ENCODE results near the gene ADAM12. TPM values are rescaled to one million over a fixed set of nuclear protein-coding genes. Genes with fewer than 3 reads are reported as not detected.

ADAM12 gene
- polyA plus RNA-seq, 10 donors, result 13.8 to 31.7 (median 20.1) TPM

DNA sequence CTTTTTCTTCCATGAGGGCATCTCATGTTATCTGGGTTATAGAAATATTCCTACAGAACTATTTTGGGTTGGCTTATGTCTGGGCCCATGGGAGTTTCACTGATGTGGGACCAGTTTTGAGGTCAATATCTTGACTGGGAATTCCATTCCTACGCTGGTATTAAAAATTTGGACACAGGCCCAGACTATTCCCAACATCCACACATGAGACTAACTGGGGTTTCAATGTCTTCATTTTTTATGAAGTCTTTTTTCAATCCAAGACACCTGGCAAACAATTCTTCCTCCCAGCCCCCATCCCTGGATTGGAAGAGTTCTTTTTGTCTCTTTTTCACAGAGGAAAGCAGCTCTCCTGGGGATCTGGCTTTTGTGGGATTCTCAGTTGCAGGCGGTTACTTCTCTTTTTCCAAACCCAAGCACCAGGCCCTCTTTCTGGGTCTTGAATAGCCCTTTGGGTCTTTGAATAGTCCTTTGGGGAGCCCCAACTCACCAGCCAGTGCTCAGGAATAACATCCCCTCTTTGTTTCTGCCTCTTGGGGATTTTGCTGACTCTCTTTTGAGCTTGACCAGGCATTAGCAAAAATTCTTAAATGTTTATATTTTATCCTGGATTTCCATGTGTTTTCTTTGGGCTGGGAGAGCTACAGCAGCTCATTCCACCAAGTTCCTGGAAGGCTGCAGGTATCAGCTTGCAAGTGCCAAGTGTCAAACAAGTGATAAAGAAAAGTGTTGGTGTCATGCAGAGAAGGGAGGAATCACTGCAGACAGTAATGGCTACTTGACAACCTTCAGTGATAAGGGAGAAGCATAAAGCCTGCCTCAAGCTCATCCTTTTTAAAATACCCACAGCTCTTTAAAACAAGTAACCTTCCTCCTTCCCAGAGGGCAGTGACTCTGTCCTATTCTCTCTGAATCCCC, 234.3 kb downstream of the ADAM12 start:
- DNase-seq, result peak in 1 of 3 donors; percentile 49

DNA sequence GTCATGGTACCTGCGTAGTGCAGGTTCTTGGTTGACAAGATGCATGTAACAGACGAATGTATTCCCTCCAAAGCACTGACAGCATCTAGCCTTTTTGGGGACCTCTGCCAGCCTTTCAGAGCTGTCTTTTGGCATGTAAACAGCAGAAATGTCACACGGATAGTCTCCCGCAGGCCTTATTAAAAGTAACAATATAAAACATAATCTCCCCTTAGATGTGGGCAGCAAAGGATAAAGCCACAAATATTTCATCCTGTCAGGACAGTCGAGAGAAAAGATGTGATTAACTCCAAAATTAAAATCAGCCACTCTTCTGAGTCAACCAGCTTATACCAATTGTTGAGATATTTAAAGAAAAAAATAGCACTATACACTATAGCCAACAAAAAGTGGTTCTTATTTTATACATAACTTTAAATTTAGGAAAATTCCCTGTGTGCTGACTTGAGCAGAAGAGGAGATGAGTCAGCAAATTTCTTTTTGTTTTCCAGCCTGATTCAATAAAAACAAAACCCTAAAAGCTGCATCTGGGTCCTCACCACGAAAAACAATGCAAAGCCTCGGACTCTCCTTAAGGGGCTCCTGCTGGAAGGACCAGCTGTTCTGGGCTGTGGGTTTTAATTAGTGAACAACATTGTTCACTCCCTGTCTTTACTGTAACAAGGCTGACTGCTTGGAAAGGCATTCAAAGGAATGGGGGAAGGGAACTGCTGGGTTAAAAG, 240.2 kb downstream of the ADAM12 start:
- peak in 1 of 3 donors; percentile 77 for DNase-seq

DNA sequence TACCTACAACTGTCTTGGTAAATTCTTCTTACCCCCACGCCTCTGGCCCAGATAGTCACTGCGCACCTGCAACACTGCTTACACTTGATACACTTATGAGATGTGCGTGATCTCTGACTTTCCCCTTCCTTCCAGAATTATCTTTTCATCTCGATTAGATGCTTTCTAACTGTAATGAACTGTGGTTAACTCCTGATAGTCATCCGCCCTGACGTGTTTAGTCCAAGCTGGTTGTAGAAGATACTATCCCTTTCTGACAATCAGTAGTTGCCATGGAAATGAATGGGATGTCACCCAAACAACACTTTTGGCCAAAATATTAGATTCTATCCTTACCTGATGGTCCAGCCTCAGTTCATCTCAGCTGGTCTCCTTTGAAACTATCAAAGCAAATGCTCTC, 241.5 kb downstream of the ADAM12 start:
- DNase-seq, result no peak

DNA sequence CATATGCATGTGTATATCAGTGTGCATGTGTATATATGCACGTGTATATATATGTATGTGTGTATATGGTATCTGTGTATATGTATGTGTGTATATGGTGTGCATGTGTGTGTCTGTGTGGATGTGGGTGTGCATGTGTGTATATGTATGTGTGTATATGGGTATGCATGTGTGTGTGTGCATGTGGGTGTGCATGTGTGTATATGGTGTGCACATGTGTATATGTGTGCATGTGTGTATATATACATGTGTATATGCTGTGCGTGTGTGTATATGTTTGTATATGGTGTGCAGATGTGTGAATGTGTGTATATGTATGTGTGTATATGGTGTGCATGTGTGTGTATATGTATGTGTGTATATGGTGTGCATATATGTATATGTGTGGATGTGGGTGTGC, 245.2 kb downstream of the ADAM12 start:
- no peak for DNase-seq

DNA sequence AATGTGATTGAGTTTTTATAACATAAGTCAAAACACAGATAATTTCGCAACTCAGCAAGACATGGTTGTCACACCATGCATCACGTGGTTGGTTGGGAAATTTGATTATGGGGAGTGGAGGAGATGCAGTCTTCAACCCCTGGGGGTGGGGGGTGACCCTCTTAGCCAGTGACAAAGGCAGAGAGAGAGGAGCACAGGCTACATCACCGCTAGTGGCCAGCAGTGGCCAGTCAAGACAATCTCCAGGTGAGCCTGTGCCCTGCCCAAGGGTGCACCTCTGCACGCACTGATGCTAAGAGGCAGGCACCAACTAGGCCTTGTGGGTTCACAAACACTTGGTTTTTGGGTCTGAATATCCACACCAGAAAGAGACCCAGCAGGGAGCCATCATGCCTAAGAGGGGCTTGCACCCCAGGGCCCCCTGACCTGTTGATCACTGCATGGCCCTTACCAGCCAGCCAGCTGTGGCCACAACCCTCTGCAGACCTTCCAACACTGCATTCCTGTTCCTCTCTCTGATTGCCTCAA, 247.5 kb downstream of the ADAM12 start:
- no peak for DNase-seq

DNA sequence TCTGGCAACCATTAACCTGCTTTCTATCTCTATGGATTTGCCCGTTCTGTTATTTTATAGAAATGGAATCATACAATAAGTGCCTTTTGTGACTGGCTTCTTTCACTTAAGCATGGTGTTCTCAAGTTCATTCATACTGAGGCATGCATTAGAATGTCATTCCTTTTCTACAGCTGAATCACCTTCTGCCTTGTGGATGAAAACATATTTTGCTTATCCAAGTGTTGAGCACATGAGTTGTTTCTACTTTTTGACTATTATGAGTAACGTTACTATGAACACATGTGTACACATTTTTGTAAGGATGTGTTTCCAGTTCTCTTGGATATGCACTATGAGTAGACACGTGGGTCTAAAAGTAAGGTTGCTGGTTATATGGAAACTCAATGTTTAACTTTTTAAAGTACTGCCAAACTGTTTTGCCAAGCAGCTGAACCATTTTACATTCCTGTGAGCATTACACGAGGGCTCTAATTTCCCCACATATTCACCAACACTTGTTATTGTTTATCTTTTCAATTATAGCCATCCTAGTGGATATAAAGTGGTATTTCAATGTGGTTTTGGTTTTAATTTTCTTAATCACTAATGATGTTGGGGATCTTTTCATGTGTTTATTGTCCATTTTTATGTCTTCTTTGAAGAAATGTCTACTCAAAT, 250.6 kb downstream of the ADAM12 start:
- DNase-seq, result no peak

DNA sequence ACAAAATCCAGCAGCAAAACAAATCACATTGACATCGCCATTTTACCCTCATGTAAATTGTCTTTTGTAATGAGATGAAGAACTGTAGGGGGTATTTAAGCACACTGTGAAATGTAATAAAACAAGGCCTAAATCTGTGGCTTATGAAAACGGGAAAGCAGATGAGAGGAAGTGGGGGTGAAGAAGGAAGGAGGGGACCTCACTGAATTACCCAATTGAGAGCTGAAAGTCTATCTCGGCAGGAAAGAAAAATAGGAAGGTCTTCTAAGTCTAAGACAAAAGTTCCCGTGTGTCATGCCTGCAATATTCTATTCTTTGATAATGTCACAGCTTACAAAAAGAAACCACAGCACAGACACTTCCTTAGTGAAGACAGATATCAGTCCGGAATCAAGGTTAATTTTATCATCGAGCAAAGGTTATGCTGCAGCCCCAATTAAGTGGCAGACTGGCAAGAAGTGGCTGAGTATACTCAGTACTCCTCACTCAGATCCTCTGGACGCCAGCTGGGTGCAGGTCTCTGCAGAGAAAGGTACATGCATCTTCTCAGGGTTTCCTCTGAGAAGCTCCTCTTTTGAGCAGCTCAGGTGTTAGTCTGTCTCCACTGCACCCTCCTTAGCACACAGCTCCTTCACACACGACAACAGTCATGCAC, 252.2 kb downstream of the ADAM12 start:
- no peak for DNase-seq

DNA sequence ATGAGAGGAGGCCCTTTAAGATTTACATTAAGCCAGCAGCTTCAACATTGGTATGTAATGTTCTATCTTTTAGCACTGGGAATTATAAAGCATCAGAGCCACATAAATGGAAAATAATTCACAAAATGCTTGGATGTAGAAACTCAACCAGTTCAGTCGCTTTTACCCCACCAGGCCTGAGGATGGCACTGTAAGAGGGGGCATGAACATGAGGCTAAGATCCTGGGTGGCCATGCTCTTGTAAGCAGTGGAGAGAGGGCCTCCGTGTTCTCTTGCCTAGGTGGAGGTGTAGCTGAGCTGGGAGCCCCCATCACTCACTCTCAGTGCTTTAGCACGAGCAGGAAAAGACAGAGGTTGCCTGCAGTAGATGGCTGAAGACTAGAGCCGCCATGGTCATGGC, 253.1 kb downstream of the ADAM12 start:
- DNase-seq, result no peak

DNA sequence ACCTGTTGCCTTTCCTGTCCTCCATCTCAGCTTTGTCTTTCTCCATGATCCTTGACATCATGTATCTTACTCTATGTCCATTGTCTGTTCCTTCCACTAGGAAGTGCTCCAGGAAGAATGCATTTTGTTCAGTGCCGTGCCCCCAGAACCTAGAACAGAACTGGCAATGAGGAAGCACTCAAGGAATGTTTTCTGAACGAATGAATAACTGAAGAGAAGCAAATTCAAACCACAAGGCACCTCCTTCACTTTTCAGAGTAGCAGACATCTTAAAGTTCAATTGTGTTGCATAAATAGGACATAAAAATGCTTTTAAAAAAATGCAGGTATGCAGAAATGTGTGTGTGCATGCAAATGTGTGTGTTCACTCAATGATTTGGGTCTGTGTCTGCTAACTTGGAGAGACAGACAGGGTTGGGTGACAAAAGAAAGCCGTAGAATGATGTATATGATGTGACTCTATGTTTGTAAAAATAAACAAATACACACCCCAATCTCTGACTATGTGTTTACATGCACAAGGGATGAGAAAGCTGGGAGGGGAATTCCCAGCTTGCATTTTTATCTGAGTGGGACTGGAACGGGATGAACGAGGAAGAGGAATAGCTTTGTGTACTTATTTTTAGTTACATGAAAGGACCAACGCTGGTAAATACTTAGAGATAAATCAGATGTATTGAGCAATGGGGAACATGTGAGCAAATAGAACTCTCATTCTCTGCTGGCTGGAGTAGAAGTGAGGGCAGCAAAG, 254.2 kb downstream of the ADAM12 start:
- DNase-seq, result no peak

DNA sequence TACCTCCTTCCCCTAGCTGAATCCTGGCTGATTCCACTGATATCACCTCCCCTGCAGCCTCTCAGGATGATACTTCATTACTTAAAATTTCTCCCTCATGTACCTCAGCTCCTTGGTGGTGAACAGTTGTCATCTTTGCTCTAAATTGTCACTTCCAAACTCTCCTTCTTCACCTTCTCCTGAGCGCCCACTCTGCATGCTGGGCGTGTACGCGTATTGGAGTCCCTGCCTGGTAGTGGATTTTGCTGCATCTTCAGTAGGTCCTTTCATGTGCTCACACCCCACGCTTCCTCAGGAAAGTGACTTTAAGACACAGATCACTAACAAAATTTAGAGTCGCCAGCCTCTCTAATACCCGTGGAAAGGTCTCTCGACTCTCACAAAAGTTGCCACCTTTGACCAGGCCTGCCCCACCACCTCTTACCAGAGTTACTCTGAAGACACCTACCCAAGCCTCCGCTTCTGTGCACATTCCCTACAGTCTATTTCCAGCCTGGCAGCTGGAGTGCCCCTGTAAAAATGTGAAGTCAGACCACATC, 255.1 kb downstream of the ADAM12 start:
- no peak for DNase-seq

DNA sequence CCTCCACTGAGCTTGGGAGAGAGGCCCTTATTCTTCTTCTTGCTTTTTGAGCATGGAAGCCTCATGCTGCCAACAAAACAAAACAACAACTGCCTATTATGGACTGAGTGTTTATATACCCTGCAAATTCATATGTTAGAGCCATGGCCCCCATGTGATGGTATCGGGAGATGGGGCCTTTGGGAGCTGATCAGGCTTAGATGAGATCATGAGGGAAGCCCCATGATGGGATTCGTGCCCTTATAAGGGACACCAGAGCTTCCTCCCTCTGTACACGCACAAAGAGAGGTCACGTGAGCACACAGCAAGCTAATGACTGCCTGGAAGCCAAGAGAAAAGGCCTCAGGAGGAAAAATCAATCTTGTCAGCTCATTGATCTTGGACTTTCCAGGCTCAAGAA, 256.9 kb downstream of the ADAM12 start:
- peak in 1 of 3 donors; percentile 48 for DNase-seq

DNA sequence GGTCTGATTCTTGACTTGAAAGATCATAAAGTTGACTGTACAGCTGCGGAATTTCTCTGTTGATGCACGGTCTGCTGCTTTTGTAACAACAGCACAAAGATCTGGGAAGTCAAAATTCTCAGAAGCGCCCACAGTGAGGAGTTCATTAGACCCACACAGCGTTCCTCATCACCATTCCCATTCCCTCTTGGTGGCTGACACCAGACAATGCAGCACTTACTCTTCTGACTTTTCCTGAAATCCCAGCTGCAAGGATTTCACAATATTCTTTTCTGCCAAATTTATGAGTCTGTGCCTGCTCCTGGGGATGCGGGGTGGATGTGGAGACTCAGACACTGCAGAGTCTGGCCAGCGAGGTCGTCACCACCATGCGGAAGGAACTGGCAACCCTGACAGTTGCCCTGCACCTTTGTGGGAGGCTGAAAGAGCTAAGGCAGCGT, 258.0 kb downstream of the ADAM12 start:
- peak in 1 of 3 donors; percentile 75 for DNase-seq

DNA sequence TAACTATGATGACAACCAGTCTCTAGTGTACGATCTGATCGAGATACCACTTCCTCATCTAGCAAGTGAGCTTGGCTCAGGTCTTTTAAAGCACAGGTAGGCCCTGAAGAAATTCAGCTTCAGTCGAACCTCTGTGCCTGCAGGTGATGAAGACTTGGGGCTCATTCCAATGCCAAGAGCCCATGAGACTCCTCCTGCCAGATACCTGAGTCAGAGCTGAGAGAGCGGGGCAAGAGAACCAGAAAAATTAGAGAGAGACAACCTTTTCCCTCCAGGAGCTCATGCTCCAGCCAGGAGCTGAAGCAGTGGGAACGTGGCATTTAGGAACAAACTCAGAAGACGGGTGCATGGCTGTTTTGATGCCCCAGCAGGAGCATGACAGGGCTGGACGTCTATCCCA, 259.3 kb downstream of the ADAM12 start:
- no peak for DNase-seq

DNA sequence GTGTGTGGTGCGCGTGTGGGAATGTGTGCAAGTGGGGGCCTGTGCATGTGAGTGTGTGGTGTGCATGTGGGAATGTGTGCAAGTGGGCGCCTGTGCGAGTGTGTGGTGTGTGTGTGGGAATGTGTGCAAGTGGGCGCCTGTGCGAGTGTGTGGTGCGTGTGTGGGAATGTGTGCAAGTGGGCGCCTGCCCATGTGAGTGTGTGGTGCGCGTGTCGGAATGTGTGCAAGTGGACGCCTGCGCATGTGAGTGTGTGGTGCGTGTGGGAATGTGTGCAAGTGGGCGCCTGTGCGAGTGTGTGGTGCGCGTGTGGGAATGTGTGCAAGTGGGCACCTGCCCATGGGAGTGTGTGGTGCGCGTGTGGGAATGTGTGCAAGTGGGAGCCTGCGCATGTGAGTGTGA, 259.7 kb downstream of the ADAM12 start:
- no peak for DNase-seq

DNA sequence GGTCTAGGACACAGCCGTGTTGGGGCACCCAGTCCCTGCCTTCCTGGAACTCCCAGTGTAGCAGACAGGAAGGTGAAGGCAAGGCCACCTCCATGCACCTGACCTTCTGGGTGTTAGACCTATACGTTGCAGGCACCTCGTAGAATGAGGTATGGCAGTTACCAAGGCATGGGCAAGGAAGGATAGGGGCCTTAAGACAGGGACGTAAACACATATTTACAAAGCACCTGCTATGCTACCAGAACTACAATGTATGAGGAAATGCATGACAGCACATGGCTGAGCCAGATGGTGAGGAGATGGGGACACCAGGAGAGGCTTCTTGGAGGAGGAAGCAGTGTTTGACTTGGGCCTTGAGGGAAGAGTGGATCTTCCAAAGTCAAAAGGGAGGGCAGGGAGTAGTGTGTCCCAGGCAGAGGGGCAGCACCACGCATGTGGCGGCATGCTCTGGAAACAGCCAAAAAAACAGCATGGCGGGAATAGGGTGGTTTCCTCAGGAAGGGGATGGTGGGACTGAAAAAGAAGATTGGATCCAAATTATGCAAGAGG, 260.7 kb downstream of the ADAM12 start:
- DNase-seq, result no peak

DNA sequence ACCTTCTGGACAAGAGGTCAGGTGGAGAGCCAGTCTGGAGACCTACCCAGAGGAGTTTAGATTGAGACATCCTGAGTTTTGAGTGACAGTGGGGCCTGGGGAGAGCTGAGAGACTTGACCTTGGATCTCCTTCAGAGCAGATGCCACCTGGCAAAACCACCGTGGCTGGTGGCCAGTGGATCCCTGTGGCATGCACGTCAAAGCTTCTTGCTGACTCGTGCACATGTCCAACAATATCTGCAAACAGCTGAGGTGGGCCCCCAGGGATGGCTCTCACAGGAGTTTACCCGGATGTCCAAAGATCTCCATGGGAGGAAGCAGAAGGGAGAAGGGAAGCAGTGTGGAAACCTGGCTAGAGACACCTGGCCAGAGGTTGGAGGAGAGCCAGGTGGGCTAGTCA, 261.4 kb downstream of the ADAM12 start:
- no peak for DNase-seq

DNA sequence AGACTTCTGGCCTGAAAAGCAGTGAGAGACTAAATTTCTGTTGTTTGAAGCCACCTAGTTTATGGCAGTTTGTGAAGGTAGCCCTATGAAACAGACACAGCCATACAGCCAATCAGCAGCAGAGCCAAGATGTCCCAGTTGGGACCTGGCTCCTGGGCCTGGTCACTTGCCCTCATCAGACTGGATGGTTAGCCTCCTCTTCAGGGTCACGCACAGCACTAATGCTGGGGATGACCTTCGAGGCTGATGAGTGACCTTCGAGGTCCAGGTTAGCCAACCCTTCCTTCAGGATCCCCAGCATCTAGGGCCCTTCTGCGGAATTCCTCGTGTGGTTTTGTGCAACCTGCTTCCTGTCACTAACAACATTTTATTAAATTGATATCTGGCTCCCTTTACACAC, 262.3 kb downstream of the ADAM12 start:
- no peak for DNase-seq

DNA sequence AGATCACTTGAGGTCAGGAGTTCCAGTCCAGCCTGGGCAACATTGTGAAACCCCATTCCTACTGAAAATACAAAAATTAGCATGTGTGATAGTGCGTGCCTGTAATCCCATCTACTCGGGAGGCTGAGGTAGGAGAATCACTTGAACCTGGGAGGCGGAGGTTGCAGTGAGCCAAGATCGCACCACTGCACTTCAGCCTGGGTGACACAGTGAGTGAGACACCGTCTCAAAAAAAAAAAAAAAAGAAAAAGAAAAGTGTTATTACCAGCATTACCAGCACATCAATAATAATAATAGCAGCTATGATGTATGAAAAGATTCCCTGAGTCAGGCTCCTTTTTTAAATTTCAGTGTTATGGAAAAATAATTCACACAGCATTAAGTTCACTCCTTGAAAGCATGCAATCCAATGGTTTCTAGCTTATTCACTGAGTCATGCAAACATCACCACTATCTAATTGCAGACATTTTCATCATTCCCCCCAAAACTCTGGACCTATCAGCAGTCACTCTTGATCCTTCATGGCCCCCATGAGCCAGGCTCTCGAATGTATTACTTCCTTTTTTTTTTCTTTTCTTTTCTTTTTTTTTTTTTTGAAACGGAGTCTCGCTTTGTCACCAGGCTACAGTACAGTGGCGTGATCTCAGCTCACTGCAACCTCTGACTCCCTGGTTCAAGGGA, 263.5 kb downstream of the ADAM12 start:
- peak in 1 of 3 donors; percentile 67 for DNase-seq

DNA sequence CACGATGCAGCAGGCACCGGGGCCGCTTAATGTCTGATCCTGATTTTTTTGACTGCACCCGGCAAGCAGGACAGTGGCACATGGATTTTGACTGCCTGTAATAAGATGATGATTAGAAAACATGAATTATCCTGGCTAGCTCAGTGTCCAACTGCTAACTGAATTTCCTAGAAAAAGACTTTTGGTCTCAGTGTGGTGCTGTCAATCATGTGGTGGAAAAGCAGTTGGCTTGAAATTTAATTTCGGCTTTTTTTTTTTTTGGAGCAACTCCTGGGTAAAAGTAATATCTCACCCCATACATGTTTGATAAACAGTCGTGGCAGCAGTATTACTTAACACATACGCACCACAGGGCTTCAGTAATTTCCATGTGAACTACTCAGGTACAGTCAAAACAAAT, 264.2 kb downstream of the ADAM12 start:
- no peak for DNase-seq

DNA sequence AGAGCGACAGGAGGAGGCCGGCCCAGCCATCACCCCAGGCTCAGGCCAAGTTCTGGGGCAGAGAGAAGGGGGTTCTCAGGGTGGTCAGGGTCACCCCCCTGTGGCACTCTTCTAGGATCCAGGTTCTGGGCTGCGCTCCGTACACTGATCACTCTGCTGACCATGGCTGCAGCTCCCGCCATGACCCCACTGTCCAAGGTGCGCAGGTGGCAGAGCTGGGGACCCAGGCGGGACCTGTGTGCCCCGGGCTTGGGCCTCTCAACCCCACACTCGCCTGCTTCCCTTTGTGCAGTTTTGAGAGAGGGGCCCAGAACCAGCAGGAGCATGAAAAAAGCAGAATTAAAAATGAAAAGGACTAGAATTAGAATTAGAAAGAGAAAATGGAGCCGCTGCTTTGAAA, 264.8 kb downstream of the ADAM12 start:
- no peak for DNase-seq

All from muscle of back (tissue), 11 donors.